HepG2 (cell line): ENCODE data around the gene PACC1. TPM values are rescaled to one million over a fixed set of nuclear protein-coding genes. Genes with fewer than 3 reads are reported as not detected.

Source experiments
- ATAC-seq: fragments of 200-7000 bp; cut with Tn5 transposase; 3 replicates; pipeline ENCODE4 v1.9.1; 2020; ENCODE audit warnings: mild to moderate bottlenecking, moderate library complexity
- BruUV-seq: library from RNA; stranded (reverse); fragments of 400-500 nt; replicated peaks from 2 replicates; lab custom pipeline; 2021; lab: Mats Ljungman, UMichigan
- CTCF ChIA-PET: fragments of 300-600 bp; formaldehyde crosslinking; extraction: SDS; loops from one replicate; lab custom pipeline; 2021; ENCODE audit warnings: low total read pairs, inconsistent platforms, low intra/inter-chr PET ratio; lab: Yijun Ruan, JAX
- POLR2A ChIA-PET: fragments of 350-600 bp; sonication (Branson Sonifier 250); formaldehyde crosslinking; loops from one replicate; lab custom pipeline; 2020; ENCODE audit warnings: antibody characterized with exemption, inconsistent platforms; lab: Yijun Ruan, JAX
- DNase-seq: peaks from one replicate; pipeline ENCODE4 v3.0.0-alpha.2; 2015; ENCODE audit warnings: low spot score
- FAIRE-seq: peaks from 3 replicates; lab custom pipeline; 2011; peaks lifted over from hg19 to GRCh38; lab: Jason Lieb, UNC
- H2AFZ ChIP-seq: one replicate; pipeline ENCODE4 v1.6.1; 2011; ENCODE audit warnings: low read length, inconsistent platforms
- H3K27ac ChIP-seq: fragments of 300-600 bp; 3 replicates; pipeline ENCODE4 v1.8.0; 2011; ENCODE audit warnings: mixed run types, mild to moderate bottlenecking, mixed read lengths, low read length, inconsistent platforms; ENCODE audit not compliant: insufficient read depth; ENCODE audit errors: extremely low read length
- H3K27me3 ChIP-seq, 2 experiments: fragments of 200-600 bp in 1 of 2; 2 replicates in 1 of 2; 3 replicates in 1 of 2; pipeline versions ENCODE4 v1.6.0 to v1.8.0; 2011; ENCODE audit warnings: low read length in 2 of 2, mild to moderate bottlenecking in 2 of 2, moderate library complexity in 2 of 2, inconsistent platforms in 1 of 2; ENCODE audit not compliant: insufficient read depth in 2 of 2, control insufficient read depth in 1 of 2
- H3K36me3 ChIP-seq, 2 experiments: fragments of 200-600 bp in 1 of 2; replicated peaks in 1 of 2; 2 replicates in 1 of 2; 3 replicates in 1 of 2; pipeline versions ENCODE4 v1.5.1 to v1.8.0; 2011; ENCODE audit warnings: low read length in 2 of 2, inconsistent platforms in 1 of 2; ENCODE audit not compliant: insufficient read depth in 2 of 2, control insufficient read depth in 1 of 2
- H3K4me1 ChIP-seq: 2 replicates; pipeline ENCODE4 v1.5.1; 2012; ENCODE audit warnings: low read length, inconsistent platforms; ENCODE audit not compliant: insufficient read depth
- H3K4me2 ChIP-seq: 2 replicates; pipeline ENCODE4 v1.6.0; 2011; ENCODE audit warnings: low read depth, low read length, inconsistent platforms
- H3K4me3 ChIP-seq, 3 experiments: fragments of 200-600 bp in 1 of 3; sonication (generic), shearing (Covaris generic) in 1 of 3; replicated peaks in 1 of 3; 2 replicates each; pipeline ENCODE4 v1.5.1; 2011 to 2016; ENCODE audit warnings: low read length in 3 of 3, inconsistent platforms in 2 of 3, low read depth in 2 of 3, mild to moderate bottlenecking in 2 of 3, control low read depth in 1 of 3, mixed read lengths in 1 of 3; ENCODE audit not compliant: insufficient read depth in 1 of 3
- H3K79me2 ChIP-seq: one replicate; pipeline ENCODE4 v1.6.1; 2011; ENCODE audit warnings: low read length, inconsistent platforms; ENCODE audit not compliant: insufficient read depth
- H3K9ac ChIP-seq: 2 replicates; pipeline ENCODE4 v1.6.0; 2011; ENCODE audit warnings: mild to moderate bottlenecking, low read depth, low read length, inconsistent platforms; ENCODE audit not compliant: insufficient read depth
- H3K9me3 ChIP-seq: 2 replicates; pipeline ENCODE4 v1.5.1; 2012; ENCODE audit warnings: mild to moderate bottlenecking, low read length
- H4K20me1 ChIP-seq: 2 replicates; pipeline ENCODE4 v1.6.0; 2011; ENCODE audit warnings: inconsistent platforms, mild to moderate bottlenecking, low read length, moderate library complexity; ENCODE audit not compliant: insufficient read depth
- CREB1 ChIP-seq, 2 experiments: fragments of 450-650 bp in 1 of 2; IDR thresholded peaks; 2 replicates each; pipeline ENCODE4 v1.6.1; 2016 to 2017; ENCODE audit warnings: control low read depth in 1 of 2, mild to moderate bottlenecking in 1 of 2, missing compliant biosample characterization in 1 of 2, missing genetic modification characterization in 1 of 2
- ERF ChIP-seq: IDR thresholded peaks from 2 replicates; pipeline ENCODE4 v1.6.1; 2018; ENCODE audit warnings: missing biosample characterization, missing genetic modification reagents
- FOXP1 ChIP-seq, 2 experiments: fragments of 450-650 bp in 1 of 2; IDR thresholded peaks; 2 replicates each; pipeline ENCODE4 v1.6.1; 2017 to 2018; ENCODE audit warnings: antibody characterized with exemption in 1 of 2
- MATR3 ChIP-seq: sonication (generic); formaldehyde crosslinking; IDR thresholded peaks from 2 replicates; pipeline ENCODE4 v1.4.0; 2020; ENCODE audit warnings: missing genetic modification reagents
- MAZ ChIP-seq, 2 experiments: sonication (generic) in 1 of 2; formaldehyde crosslinking in 1 of 2; IDR thresholded peaks; 2 replicates each; pipeline versions ENCODE4 v1.5.0 to v1.6.1; 2012 to 2020; ENCODE audit warnings: low read depth in 2 of 2, mild to moderate bottlenecking in 2 of 2, borderline replicate concordance in 1 of 2, improper control_type of control experiment in 1 of 2, low read length in 1 of 2, missing genetic modification reagents in 1 of 2, moderate library complexity in 1 of 2
- MXI1 ChIP-seq: IDR thresholded peaks from 3 replicates; pipeline ENCODE4 v1.6.1; 2012; ENCODE audit warnings: low read depth, low read length, inconsistent platforms, borderline replicate concordance
- NKX3-1 ChIP-seq: sonication (generic); formaldehyde crosslinking; IDR thresholded peaks from 2 replicates; pipeline ENCODE4 v1.5.0; 2020; ENCODE audit warnings: missing genetic modification reagents
- NRL ChIP-seq: sonication (generic); formaldehyde crosslinking; IDR thresholded peaks from 2 replicates; pipeline ENCODE4 v1.5.0; 2020; ENCODE audit warnings: missing genetic modification reagents, mild to moderate bottlenecking, moderate library complexity, borderline replicate concordance
- THYN1 ChIP-seq: sonication (generic); formaldehyde crosslinking; IDR thresholded peaks from 2 replicates; pipeline ENCODE4 v1.8.1; 2023; ENCODE audit warnings: low read depth, mild to moderate bottlenecking, moderate library complexity, missing genetic modification reagents, borderline replicate concordance
- ZFAT ChIP-seq: sonication (generic); formaldehyde crosslinking; conservative IDR thresholded peaks from 2 replicates; pipeline ENCODE4 v1.8.1; 2023; ENCODE audit warnings: missing genetic modification reagents, inconsistent platforms
- ZNF205 ChIP-seq: IDR thresholded peaks from 2 replicates; pipeline ENCODE4 v1.6.1; 2018; ENCODE audit warnings: missing biosample characterization, missing genetic modification reagents
- ZNF33A ChIP-seq: sonication (generic); formaldehyde crosslinking; IDR thresholded peaks from 2 replicates; pipeline ENCODE4 v1.5.1; 2020; ENCODE audit warnings: missing genetic modification reagents, mild to moderate bottlenecking, moderate library complexity, borderline replicate concordance
- ZSCAN12 ChIP-seq: sonication (generic); formaldehyde crosslinking; IDR thresholded peaks from 2 replicates; pipeline ENCODE4 v1.9.0; 2021; ENCODE audit warnings: mild to moderate bottlenecking, missing genetic modification reagents
- WGBS: methylation state at CpG from one replicate; pipeline ENCODE4 v1.1.6; 2017; ENCODE audit warnings: low lambda C conversion rate; 5-methylcytosine and 5-hydroxymethylcytosine counted together
- in situ Hi-C: cut with HindIII; loops from 2 replicates; pipeline ENCODE4 v1.10.0; 2017; ENCODE audit warnings: low pct_unique_long_range_greater_than_20kb; ENCODE audit not compliant: extremely low pct_ligation_motif_present
- intact Hi-C: fragments of 100-400 bp; cut with micrococcal nuclease; formaldehyde crosslinking; loops from one replicate; pipeline ENCODE4 v1.10.0; 2022; ENCODE audit not compliant: unreplicated experiment
- polyA plus RNA-seq, 8 experiments: library from polyadenylated mRNA; depleted of rRNA in 3 of 8; stranded (reverse) in 7 of 8; unstranded in 1 of 8; fragments of >200 nt; fragmentation: Illumina TruSeq in 4 of 8; extraction: Trizol in 4 of 8; gene quantifications; 2 replicates each; pipeline versions ENCODE4 v1.2.1 to v1.2.3, GENCODE V29; 2011 to 2016; ENCODE audit warnings: low read depth in 4 of 8, missing spikeins in 1 of 8, mixed read lengths in 1 of 8; ENCODE audit not compliant: insufficient read depth in 1 of 8
- total RNA-seq, 5 experiments: library from RNA; depleted of rRNA; stranded (reverse); fragments of >200 nt; fragmentation: Illumina TruSeq; extraction: Trizol; gene quantifications; 2 replicates each; pipeline ENCODE4 v1.2.3, GENCODE V29; 2016; ENCODE audit warnings: low read depth in 1 of 5
- TF ChIP-seq, protein P1 (sequence below): IDR thresholded peaks from 2 replicates; pipeline ENCODE4 v1.6.1; 2016; ENCODE audit warnings: missing compliant biosample characterization, missing genetic modification reagents, borderline replicate concordance
- TF ChIP-seq, protein P2 (sequence below): sonication (generic); formaldehyde crosslinking; IDR thresholded peaks from 2 replicates; pipeline ENCODE4 v1.4.0; 2020; ENCODE audit warnings: missing genetic modification reagents

PACC1 gene
- total and polyA plus RNA-seq, 2 of the 13 experiments (the other 11 are each of a cell fraction or from before 2014, with no cell fraction given) = 9.4 to 10.7 TPM

DNA sequence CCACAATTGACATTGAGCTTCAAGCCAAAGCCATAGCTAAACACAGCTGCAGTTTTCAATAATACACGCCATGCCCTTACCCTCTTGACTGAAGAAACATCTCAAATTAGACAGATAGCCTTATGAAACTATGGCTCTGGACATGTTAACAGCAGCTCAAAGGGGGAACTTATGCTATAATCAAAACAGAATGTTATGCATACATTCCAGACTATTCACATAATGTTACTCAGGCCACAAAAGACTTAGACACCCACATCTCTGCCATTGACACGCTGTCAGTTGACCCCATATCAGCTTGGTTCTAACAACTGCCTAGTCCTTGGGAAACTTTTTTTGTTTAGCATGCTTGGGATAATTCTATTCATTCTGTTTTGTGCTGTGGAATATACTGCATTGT is 15.7 kb upstream of the PACC1 start:
- in situ Hi-C loops = no loop called here

More for the DNA sequence above, 15.7 kb upstream of the PACC1 start:
- Histone ChIP-seq H3K4me3 (no peak overlapping the region), H4K20me1 (no peaks in the 10 kb centered on the region), H3K79me2 (no peaks in the 10 kb centered on the region), H3K4me2 (no peak overlapping the region), H3K36me3 (no peaks in the 10 kb centered on the region), H3K9me3 (no peaks in the 10 kb centered on the region), H2AFZ (no peak overlapping the region), H3K27ac (no peak overlapping the region), H3K4me1 (peaks cover 39% of the 10 kb centered on the region), H3K27me3 (peaks cover 0 to 7% of the 10 kb centered on the region in 2 experiments; a peak in 2 of 5 replicates)
- ATAC-seq = no peak
- no peak for FAIRE-seq
- intact Hi-C loops = no loop called here
- BruUV-seq = no TSS peak
- POLR2A ChIA-PET = no interaction called here
- DNase-seq = no peak
- 13% methylated on average over 2 of the region's 2 CpGs for WGBS
- TF ChIP-seq ZNF205 (CRISPR knock-in tag) (no peak), CREB1 (IDR thresholded peaks at IDR 0.05) (no peak), CREB1 (CRISPR knock-in tag; IDR thresholded peaks at IDR 0.05) (no peak), NRL (CRISPR knock-in tag) (no peak), ZNF33A (CRISPR knock-in tag) (no peak), ZSCAN12 (CRISPR knock-in tag) (no peak), NKX3-1 (no peak), FOXP1 (IDR thresholded peaks at IDR 0.05) (no peak), FOXP1 (CRISPR knock-in tag; IDR thresholded peaks at IDR 0.05) (no peak), MXI1 (no peak), MAZ (IDR thresholded peaks at IDR 0.05; ENCODE audit: borderline replicate concordance, low read depth, low read length) (no peak), MAZ (CRISPR knock-in tag; IDR thresholded peaks at IDR 0.05; ENCODE audit: low read depth) (no peak), THYN1 (CRISPR knock-in tag) (no peak), ERF (CRISPR knock-in tag) (no peak), ZFAT (CRISPR knock-in tag) (no peak), MATR3 (CRISPR knock-in tag) (no peak)
- TF ChIP-seq, protein P1, sequence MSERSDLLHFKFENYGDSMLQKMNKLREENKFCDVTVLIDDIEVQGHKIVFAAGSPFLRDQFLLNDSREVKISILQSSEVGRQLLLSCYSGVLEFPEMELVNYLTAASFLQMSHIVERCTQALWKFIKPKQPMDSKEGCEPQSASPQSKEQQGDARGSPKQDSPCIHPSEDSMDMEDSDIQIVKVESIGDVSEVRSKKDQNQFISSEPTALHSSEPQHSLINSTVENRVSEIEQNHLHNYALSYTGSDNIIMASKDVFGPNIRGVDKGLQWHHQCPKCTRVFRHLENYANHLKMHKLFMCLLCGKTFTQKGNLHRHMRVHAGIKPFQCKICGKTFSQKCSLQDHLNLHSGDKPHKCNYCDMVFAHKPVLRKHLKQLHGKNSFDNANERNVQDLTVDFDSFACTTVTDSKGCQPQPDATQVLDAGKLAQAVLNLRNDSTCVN = no peak
- TF ChIP-seq, protein P2, sequence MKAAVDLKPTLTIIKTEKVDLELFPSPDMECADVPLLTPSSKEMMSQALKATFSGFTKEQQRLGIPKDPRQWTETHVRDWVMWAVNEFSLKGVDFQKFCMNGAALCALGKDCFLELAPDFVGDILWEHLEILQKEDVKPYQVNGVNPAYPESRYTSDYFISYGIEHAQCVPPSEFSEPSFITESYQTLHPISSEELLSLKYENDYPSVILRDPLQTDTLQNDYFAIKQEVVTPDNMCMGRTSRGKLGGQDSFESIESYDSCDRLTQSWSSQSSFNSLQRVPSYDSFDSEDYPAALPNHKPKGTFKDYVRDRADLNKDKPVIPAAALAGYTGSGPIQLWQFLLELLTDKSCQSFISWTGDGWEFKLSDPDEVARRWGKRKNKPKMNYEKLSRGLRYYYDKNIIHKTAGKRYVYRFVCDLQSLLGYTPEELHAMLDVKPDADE (CRISPR knock-in tag) = no peak
- TF ChIP-seq, all 625 proteins: peak for 0
- CTCF ChIA-PET = no interaction called here
- H3K9ac ChIP-seq = no peak overlapping the region
